GM13977 (cell line): ENCODE results near the gene RUNX2.

Experiments
- DNase-seq: peaks from one replicate; pipeline ENCODE4 v3.0.0; 2012; ENCODE audit warnings: low spot score
- in situ Hi-C: fragments of 300-500 bp; cut with MboI; formaldehyde crosslinking; loops from one replicate; pipeline ENCODE4 v1.12.0; 2022; ENCODE audit warnings: low sequenced_read_pairs, low pct_unique_long_range_greater_than_20kb, mixed read lengths, inconsistent platforms; ENCODE audit not compliant: unreplicated experiment
- TF ChIP-seq, protein P1 (sequence below): IDR thresholded peaks from 2 replicates; pipeline ENCODE4 v1.5.1; 2012; ENCODE audit warnings: mild to moderate bottlenecking, control low read depth; ENCODE audit not compliant: insufficient read depth; ENCODE audit errors: extremely low read depth, missing control alignments

Gene RUNX2

GRCh38 chr6:45314146-45314545 lies 14.0 kb upstream of the RUNX2 start:
- no peak for DNase-seq
- TF ChIP-seq, protein P1, sequence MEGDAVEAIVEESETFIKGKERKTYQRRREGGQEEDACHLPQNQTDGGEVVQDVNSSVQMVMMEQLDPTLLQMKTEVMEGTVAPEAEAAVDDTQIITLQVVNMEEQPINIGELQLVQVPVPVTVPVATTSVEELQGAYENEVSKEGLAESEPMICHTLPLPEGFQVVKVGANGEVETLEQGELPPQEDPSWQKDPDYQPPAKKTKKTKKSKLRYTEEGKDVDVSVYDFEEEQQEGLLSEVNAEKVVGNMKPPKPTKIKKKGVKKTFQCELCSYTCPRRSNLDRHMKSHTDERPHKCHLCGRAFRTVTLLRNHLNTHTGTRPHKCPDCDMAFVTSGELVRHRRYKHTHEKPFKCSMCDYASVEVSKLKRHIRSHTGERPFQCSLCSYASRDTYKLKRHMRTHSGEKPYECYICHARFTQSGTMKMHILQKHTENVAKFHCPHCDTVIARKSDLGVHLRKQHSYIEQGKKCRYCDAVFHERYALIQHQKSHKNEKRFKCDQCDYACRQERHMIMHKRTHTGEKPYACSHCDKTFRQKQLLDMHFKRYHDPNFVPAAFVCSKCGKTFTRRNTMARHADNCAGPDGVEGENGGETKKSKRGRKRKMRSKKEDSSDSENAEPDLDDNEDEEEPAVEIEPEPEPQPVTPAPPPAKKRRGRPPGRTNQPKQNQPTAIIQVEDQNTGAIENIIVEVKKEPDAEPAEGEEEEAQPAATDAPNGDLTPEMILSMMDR: no peak

GRCh38 chr6:45320349-45320748 lies 7.8 kb upstream of the RUNX2 start:
- TF ChIP-seq, protein P1: no peak
- in situ Hi-C loops: no loop called here
- no peak for DNase-seq

More at GRCh38 chr6:45314146-45314545, 14.0 kb upstream of the RUNX2 start:
- in situ Hi-C loops: no loop called here

GRCh38 chr6:45323656-45324224 lies 4.4 kb upstream of the RUNX2 start:
- DNase-seq: no peak
- in situ Hi-C loops: no loop called here
- TF ChIP-seq, protein P1: no peak

- in situ Hi-C loops: no loop called here
- TF ChIP-seq, protein P1: no peak
- DNase-seq: no peak
Observed at GRCh38 chr6:45326698-45327417, 1.3 kb upstream of the RUNX2 start.

DNA sequence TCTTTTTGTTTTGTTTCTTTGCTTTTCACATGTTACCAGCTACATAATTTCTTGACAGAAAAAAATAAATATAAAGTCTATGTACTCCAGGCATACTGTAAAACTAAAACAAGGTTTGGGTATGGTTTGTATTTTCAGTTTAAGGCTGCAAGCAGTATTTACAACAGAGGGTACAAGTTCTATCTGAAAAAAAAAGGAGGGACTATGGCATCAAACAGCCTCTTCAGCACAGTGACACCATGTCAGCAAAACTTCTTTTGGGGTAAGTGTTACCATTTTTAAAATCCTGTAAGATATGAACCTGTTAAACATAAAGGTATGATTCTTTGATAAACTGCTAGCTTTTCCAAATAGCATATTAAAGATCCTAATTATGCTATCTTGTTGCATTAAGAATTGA lies 393 bp downstream of the RUNX2 start:
- TF ChIP-seq, protein P1: no peak
- DNase-seq: no peak
- in situ Hi-C loops: no loop called here

DNA sequence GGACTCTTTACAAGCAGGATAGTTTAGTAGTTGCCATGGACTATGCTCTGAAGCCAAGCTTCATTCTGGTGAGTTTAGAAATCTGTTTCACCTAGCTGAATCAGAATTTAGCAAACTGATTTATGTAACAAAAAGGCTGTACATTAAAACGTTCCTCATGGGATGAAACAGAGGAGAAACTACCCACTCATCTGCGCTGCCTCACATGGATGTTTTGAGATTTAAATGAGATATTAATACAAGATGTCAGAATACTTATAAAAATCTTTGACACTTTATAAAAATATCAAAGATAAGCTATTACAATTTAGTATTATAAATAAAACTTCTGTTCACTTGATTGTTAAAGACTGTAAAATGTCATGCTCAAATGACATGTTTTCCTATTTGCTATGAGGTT lies 16.8 kb downstream of the RUNX2 start:
- in situ Hi-C loops: no loop called here
- TF ChIP-seq, protein P1: no peak
- no peak for DNase-seq
